Measurements from ENCODE around the gene RCAN2. TPM values are rescaled to one million over a fixed set of nuclear protein-coding genes. Genes with fewer than 3 reads are reported as not detected.

RCAN2 gene
- total and polyA plus RNA-seq, 9 of the 15 experiments (the other 6 are each of a cell fraction or from before 2014, with no cell fraction given), result 0.04 TPM; not detected in 8

GRCh38 chr6:46437671-46438221, 53.5 kb downstream of the RCAN2 start (continued):
- TF ChIP-seq ZNF407 (IDR thresholded peaks at IDR 0.05; ENCODE audit: low read depth) (no peak), ZNF76 (CRISPR knock-in tag; IDR thresholded peaks at IDR 0.05; ENCODE audit: borderline replicate concordance) (no peak), FOXA3 (CRISPR knock-in tag; conservative IDR thresholded peaks at IDR 0.05 in 1 of 2, IDR thresholded peaks at IDR 0.05 in 1 of 2) (no peak), ZNF146 (CRISPR knock-in tag; IDR thresholded peaks at IDR 0.05; ENCODE audit: unreplicated experiment) (no peak), TCF3 (CRISPR knock-in tag; IDR thresholded peaks at IDR 0.05) (no peak), ELK1 (CRISPR knock-in tag; IDR thresholded peaks at IDR 0.05) (no peak), SMC3 (conservative IDR thresholded peaks at IDR 0.05; ENCODE audit: insufficient read depth, low read depth, low read length) (no peak)
- TF ChIP-seq, protein P1, sequence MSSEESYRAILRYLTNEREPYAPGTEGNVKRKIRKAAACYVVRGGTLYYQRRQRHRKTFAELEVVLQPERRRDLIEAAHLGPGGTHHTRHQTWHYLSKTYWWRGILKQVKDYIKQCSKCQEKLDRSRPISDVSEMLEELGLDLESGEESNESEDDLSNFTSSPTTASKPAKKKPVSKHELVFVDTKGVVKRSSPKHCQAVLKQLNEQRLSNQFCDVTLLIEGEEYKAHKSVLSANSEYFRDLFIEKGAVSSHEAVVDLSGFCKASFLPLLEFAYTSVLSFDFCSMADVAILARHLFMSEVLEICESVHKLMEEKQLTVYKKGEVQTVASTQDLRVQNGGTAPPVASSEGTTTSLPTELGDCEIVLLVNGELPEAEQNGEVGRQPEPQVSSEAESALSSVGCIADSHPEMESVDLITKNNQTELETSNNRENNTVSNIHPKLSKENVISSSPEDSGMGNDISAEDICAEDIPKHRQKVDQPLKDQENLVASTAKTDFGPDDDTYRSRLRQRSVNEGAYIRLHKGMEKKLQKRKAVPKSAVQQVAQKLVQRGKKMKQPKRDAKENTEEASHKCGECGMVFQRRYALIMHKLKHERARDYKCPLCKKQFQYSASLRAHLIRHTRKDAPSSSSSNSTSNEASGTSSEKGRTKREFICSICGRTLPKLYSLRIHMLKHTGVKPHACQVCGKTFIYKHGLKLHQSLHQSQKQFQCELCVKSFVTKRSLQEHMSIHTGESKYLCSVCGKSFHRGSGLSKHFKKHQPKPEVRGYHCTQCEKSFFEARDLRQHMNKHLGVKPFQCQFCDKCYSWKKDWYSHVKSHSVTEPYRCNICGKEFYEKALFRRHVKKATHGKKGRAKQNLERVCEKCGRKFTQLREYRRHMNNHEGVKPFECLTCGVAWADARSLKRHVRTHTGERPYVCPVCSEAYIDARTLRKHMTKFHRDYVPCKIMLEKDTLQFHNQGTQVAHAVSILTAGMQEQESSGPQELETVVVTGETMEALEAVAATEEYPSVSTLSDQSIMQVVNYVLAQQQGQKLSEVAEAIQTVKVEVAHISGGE (CRISPR knock-in tag; IDR thresholded peaks at IDR 0.05), result no peak
- TF ChIP-seq, protein P2, sequence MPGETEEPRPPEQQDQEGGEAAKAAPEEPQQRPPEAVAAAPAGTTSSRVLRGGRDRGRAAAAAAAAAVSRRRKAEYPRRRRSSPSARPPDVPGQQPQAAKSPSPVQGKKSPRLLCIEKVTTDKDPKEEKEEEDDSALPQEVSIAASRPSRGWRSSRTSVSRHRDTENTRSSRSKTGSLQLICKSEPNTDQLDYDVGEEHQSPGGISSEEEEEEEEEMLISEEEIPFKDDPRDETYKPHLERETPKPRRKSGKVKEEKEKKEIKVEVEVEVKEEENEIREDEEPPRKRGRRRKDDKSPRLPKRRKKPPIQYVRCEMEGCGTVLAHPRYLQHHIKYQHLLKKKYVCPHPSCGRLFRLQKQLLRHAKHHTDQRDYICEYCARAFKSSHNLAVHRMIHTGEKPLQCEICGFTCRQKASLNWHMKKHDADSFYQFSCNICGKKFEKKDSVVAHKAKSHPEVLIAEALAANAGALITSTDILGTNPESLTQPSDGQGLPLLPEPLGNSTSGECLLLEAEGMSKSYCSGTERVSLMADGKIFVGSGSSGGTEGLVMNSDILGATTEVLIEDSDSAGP (CRISPR knock-in tag; IDR thresholded peaks at IDR 0.05), result no peak

All from K562 (cell line).